Activated B cell treated with CpG ODN at 0.5 μM for 24 hours (primary cell): ENCODE data around the gene BSDC1. TPM values are rescaled to one million over a fixed set of nuclear protein-coding genes. Genes with fewer than 3 reads are reported as not detected.

Experiments
- ATAC-seq: fragments of 200-7000 bp; cut with Tn5 transposase; one replicate; pipeline ENCODE4 v1.10.0; 2021; ENCODE audit warnings: low read depth, mild to moderate bottlenecking, moderate library complexity
- CTCF ChIA-PET: fragments of 350-600 bp; sonication (Branson Sonifier 250); formaldehyde crosslinking; loops from one replicate; lab custom pipeline; 2021; ENCODE audit warnings: antibody characterized with exemption; lab: Charles Lee
- POLR2A ChIA-PET: fragments of 350-600 bp; sonication (Branson Sonifier 250); formaldehyde crosslinking; loops from one replicate; lab custom pipeline; 2021; ENCODE audit warnings: antibody characterized with exemption; lab: Charles Lee
- DNase-seq: peaks from one replicate; pipeline ENCODE4 v3.0.0; 2022
- H3K27ac Mint-ChIP-seq: one replicate; pipeline ENCODE4 v1.8.0; 2020; ENCODE audit warnings: mixed read lengths
- H3K27me3 Mint-ChIP-seq: one replicate; pipeline ENCODE4 v1.8.0; 2021; ENCODE audit warnings: mixed read lengths
- H3K36me3 Mint-ChIP-seq: one replicate; pipeline ENCODE4 v1.8.0; 2021; ENCODE audit warnings: low read depth, mixed read lengths
- H3K4me1 Mint-ChIP-seq: one replicate; pipeline ENCODE4 v1.8.0; 2021; ENCODE audit warnings: mixed read lengths
- H3K4me3 Mint-ChIP-seq: one replicate; pipeline ENCODE4 v1.8.0; 2020; ENCODE audit warnings: mild to moderate bottlenecking, mixed read lengths
- H3K9me3 Mint-ChIP-seq: one replicate; pipeline ENCODE4 v1.8.0; 2020; ENCODE audit warnings: mixed read lengths
- intact Hi-C: fragments of 100-400 bp; cut with micrococcal nuclease; formaldehyde crosslinking; loops from one replicate; pipeline ENCODE4 v1.15.1; 2024
- total RNA-seq: library from RNA; stranded (reverse); gene quantifications from 2 replicates; pipeline ENCODE4 v1.2.3, GENCODE V29; 2022
- TF ChIP-seq, protein P1 (sequence below): fragments of 200-600 bp; IDR thresholded peaks from one replicate; pipeline ENCODE4 v1.8.0; 2022; ENCODE audit warnings: antibody characterized with exemption, mild to moderate bottlenecking

The BSDC1 gene
- total RNA-seq, 1 donor from 2014 or later, result 72.2 TPM

DNA sequence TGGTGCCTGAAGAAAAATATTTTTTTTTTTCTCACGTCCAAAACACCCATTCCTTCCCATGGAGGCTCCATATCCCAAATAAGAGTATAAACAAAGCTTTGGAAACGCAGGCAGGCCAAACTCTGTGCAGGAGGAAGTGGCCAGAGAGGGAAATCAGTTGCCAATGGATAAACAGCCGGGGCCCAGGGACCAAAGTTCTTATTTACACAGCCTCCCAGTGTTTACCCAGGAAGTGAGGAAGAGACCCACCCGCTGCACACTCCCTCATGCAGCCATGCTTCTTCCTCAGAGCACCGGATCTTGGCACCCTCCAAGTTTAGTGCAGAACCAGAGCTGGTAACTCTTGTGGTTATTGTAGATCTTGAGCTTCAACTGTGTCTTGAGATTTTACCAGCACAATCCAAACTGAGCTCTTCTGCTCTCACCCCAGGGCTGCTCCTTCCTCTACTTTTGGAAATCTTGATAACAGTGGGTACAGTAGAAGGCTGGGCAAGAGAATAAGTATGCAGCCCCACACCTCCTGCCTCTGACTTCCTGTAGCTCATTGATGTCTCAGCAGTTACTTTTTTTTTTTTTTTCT is 72.4 kb downstream of the BSDC1 start:
- ATAC-seq (peak; percentile 47), DNase-seq (no peak)
- Mint-ChIP-seq H3K4me3 (peak overlapping the region; percentile 68), H3K27ac (peak overlapping the region; percentile 89), H3K4me1 (peaks cover 71% of the 10 kb centered on the region), H3K27me3 (no peaks in the 10 kb centered on the region), H3K9me3 (no peaks in the 10 kb centered on the region), H3K36me3 (peaks cover 36% of the 10 kb centered on the region)
- intact Hi-C loops, result loop anchor here (1.0 to 5.0 kb wide), 3 partner anchors 13 to 40 kb away; partner anchors contain the start of genes FAM229A and TSSK3
- ChIA-PET CTCF (interaction anchor here (0.7 to 2.2 kb wide), 7 partner anchors 10 to 140 kb away, joined by 3 to 11 read pairs (median 4); partner anchors contain the start of gene MARCKSL1), POLR2A (interaction anchor here (0.6 to 9.2 kb wide), 18 partner anchors 9 to 368 kb away, joined by 3 to 151 read pairs (median 6); partner anchors contain the start of genes CCDC28B, HDAC1, IQCC and LCK)
- TF ChIP-seq, protein P1, sequence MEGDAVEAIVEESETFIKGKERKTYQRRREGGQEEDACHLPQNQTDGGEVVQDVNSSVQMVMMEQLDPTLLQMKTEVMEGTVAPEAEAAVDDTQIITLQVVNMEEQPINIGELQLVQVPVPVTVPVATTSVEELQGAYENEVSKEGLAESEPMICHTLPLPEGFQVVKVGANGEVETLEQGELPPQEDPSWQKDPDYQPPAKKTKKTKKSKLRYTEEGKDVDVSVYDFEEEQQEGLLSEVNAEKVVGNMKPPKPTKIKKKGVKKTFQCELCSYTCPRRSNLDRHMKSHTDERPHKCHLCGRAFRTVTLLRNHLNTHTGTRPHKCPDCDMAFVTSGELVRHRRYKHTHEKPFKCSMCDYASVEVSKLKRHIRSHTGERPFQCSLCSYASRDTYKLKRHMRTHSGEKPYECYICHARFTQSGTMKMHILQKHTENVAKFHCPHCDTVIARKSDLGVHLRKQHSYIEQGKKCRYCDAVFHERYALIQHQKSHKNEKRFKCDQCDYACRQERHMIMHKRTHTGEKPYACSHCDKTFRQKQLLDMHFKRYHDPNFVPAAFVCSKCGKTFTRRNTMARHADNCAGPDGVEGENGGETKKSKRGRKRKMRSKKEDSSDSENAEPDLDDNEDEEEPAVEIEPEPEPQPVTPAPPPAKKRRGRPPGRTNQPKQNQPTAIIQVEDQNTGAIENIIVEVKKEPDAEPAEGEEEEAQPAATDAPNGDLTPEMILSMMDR, result no peak

DNA sequence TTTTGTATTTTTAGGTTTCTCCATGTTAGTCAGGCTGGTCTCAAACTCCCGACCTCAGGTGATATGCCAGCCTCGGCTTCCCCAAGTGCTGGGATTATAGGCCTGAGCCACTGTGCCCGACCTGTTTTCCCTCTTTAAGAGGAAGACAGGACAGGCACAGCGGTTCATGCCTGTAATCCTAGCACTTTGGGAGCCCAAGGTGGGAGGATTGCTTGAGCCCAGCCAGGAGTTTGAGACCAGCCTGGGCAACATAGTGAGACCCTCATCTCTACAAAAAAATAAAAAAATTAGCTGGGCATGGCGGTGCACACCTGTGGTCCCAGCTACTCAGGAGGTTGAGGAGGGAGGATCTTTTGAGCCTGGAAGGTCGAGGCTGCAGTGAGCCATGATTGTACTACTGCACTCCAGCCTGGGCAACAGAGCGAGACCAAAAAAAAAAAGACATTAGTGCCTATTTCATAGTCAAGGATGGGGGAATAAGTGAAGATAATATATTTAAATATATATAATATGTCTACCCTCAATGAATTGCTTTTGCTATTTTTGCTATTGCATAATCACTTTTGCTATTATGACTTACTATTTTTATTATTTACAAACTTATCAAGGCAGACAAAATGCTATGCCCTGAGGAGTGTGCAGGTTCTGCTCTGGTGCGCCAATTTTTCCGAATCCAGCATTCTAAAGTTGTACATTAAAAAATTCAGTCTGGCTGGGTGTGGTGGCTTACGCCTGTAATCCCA is 75.9 kb downstream of the BSDC1 start:
- ChIA-PET CTCF (interaction anchor here (1.0 to 6.6 kb wide), 6 partner anchors 13 to 103 kb away, joined by 3 to 51 read pairs (median 14); partner anchors contain the start of genes FAM167B, FAM229A and TSSK3), POLR2A (interaction anchor here (0.6 to 9.2 kb wide), 10 partner anchors 9 to 104 kb away, joined by 3 to 151 read pairs (median 8); partner anchors contain the start of genes HDAC1, LCK and MARCKSL1)
- Mint-ChIP-seq H3K27ac (peak overlapping the region; percentile 92), H3K9me3 (no peaks in the 10 kb centered on the region), H3K4me3 (no peak overlapping the region), H3K4me1 (peaks cover 80% of the 10 kb centered on the region), H3K36me3 (peaks cover 33% of the 10 kb centered on the region), H3K27me3 (no peaks in the 10 kb centered on the region)
- ATAC-seq (no peak), DNase-seq (no peak)
- intact Hi-C loops, result no loop called here
- TF ChIP-seq, protein P1, result no peak

DNA sequence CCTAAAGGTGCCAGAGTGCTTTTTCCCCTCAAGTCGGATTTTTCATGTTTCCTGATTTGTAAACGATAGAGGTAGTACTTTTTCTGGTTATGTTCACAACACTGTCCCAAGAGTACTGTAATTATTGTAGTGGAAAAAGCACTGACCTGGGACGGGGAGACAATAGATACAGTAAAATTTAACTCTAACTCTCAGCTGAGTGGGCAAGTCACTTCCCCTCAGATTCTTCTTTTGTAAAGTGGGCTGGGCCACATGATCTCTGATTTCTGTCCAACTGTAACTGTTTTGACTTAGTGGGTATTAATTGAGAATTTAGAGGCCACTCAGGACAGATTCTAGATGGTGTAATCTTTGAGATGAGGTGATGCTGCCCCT is 77.4 kb downstream of the BSDC1 start:
- no peaks in the 10 kb centered on the region for H3K27me3 Mint-ChIP-seq
- H3K4me3 Mint-ChIP-seq, result peak overlapping the region; percentile 71
- H3K27ac Mint-ChIP-seq, result peak overlapping the region; percentile 95
- TF ChIP-seq, protein P1, result no peak
- intact Hi-C loops, result loop anchor here (1.0 to 2.0 kb wide), 6 partner anchors 19 to 116 kb away; partner anchors contain the start of genes CCDC28B, HDAC1, LCK and MARCKSL1
- no peaks in the 10 kb centered on the region for H3K9me3 Mint-ChIP-seq
- H3K36me3 Mint-ChIP-seq, result peaks cover 29% of the 10 kb centered on the region
- POLR2A ChIA-PET, result interaction anchor here (0.5 to 9.2 kb wide), 17 partner anchors 8 to 244 kb away, joined by 3 to 151 read pairs (median 5); partner anchors contain the start of genes CCDC28B, HDAC1, IQCC and LCK
- peak; percentile 72 for ATAC-seq
- no peak for DNase-seq
- peaks cover 73% of the 10 kb centered on the region for H3K4me1 Mint-ChIP-seq
- CTCF ChIA-PET, result interaction anchor here (0.7 to 6.6 kb wide), 15 partner anchors 9 to 111 kb away, joined by 3 to 51 read pairs (median 4); partner anchors contain the start of genes FAM167B, FAM229A, IQCC and MARCKSL1

Other genes with a start within 250 kb of the BSDC1 start
- 52.0 and 54.1 TPM in 2 replicates for gene TXLNA, start 214.8 kb downstream of the BSDC1 start, total RNA-seq
- 50.4 and 56.9 TPM in 2 replicates for gene CCDC28B, start 193.8 kb downstream of the BSDC1 start, total RNA-seq
- gene IQCC, start 188.8 kb downstream of the BSDC1 start, total RNA-seq, result 3.5 and 4.2 TPM in 2 replicates
- gene DCDC2B, start 185.4 kb downstream of the BSDC1 start, total RNA-seq, result not detected in 2 replicates
- 31.8 and 35.5 TPM in 2 replicates for gene TMEM234, start 172.1 kb downstream of the BSDC1 start, total RNA-seq
- 196 and 213 TPM in 2 replicates for gene EIF3I, start 172.0 kb downstream of the BSDC1 start, total RNA-seq
- gene FAM167B, start 147.2 kb downstream of the BSDC1 start, total RNA-seq, result 1.2 and 1.4 TPM in 2 replicates
- 16.6 and 16.8 TPM in 2 replicates for gene LCK, start 143.2 kb downstream of the BSDC1 start, total RNA-seq
- 204 and 212 TPM in 2 replicates for gene HDAC1, start 102.4 kb downstream of the BSDC1 start, total RNA-seq
- 132 TPM in 2 replicates for gene MARCKSL1, start 58.2 kb downstream of the BSDC1 start, total RNA-seq
- gene FAM229A, start 32.0 kb downstream of the BSDC1 start, total RNA-seq, result 7.6 and 11.7 TPM in 2 replicates
- 3.5 and 6.1 TPM in 2 replicates for gene TSSK3, start 31.9 kb downstream of the BSDC1 start, total RNA-seq
- gene ZBTB8B, start 70.6 kb upstream of the BSDC1 start, total RNA-seq, result 0.02 TPM in 1 of 2 replicates, not detected in the other
- gene ZBTB8A, start 145.0 kb upstream of the BSDC1 start, total RNA-seq, result 0.11 and 0.24 TPM in 2 replicates